Muscle of leg (tissue), 11 donors: Measurements from ENCODE around the gene EYA4. TPM values are rescaled to one million over a fixed set of nuclear protein-coding genes. Genes with fewer than 3 reads are reported as not detected.

Experiments
- DNase-seq: peaks from one replicate; pipeline ENCODE4 v3.0.0; 2013
- H3K27ac ChIP-seq: one replicate; pipeline ENCODE4 v1.5.1; 2013; ENCODE audit warnings: mild to moderate bottlenecking, low read length, control low read depth
- H3K27me3 ChIP-seq: one replicate; pipeline ENCODE4 v1.6.1; 2013; ENCODE audit warnings: low read length; ENCODE audit not compliant: control insufficient read depth, insufficient read depth
- H3K36me3 ChIP-seq: one replicate; pipeline ENCODE4 v1.6.1; 2013; ENCODE audit warnings: low read length; ENCODE audit not compliant: control insufficient read depth, insufficient read depth
- H3K4me1 ChIP-seq: one replicate; pipeline ENCODE4 v1.6.1; 2013; ENCODE audit warnings: low read length; ENCODE audit not compliant: control insufficient read depth, insufficient read depth
- H3K4me3 ChIP-seq: one replicate; pipeline ENCODE4 v1.5.1; 2013; ENCODE audit warnings: low read length, control low read depth
- H3K9me3 ChIP-seq: replicated peaks from 2 replicates; pipeline ENCODE4 v1.6.1; 2013; ENCODE audit warnings: low read depth, low read length; ENCODE audit not compliant: control insufficient read depth
- WGBS: methylation state at CpG from one replicate; pipeline ENCODE4 v1.1.5; 2013; ENCODE audit warnings: missing lambda C conversion rate; ENCODE audit not compliant: insufficient coverage; 5-methylcytosine and 5-hydroxymethylcytosine counted together
- polyA plus RNA-seq, 8 donors: library from polyadenylated mRNA; unstranded; fragments of 120-200 nt; gene quantifications; one replicate each; pipeline versions ENCODE4 v1.2.1 to v1.2.3, GENCODE V29; 2013; ENCODE audit warnings: inconsistent platforms in 1 of 8, low replicate concordance in 1 of 8; ENCODE audit not compliant: insufficient read length in 8 of 8, insufficient read depth in 1 of 8
- total RNA-seq: library from RNA; stranded (reverse); fragments of 120-200 nt; gene quantifications from one replicate; pipeline ENCODE4 v1.2.4, GENCODE V29; 2013

The EYA4 gene
- total and polyA plus RNA-seq, 9 donors = 16.3 to 28.8 (median 20.9) TPM

DNA sequence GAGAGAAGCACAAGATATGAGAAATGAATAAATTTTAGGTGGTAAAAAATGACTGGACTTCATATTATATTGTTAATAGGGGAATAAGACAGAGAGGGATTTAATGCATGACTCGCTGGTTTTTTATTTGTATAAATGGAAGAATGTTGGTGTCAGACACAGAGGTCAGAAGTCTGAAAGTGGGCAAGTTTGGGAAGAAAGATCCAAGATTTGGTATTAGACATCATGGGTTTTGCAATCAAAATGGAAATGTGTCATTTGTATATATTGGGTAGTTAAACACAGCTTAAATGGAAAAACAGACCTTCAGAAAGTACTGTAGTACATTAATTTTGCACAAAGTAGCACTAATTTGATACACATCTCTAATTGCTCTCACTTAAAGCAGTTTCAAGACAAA, 96.2 kb downstream of the EYA4 start:
- Histone ChIP-seq H3K9me3 (no peaks in the 10 kb centered on the region), H3K27me3 (no peaks in the 10 kb centered on the region), H3K4me3 (no peak overlapping the region), H3K4me1 (no peaks in the 10 kb centered on the region), H3K27ac (no peak overlapping the region), H3K36me3 (no peaks in the 10 kb centered on the region)
- WGBS = 81% methylated on average over 1 of the region's 1 CpG
- no peak for DNase-seq

DNA sequence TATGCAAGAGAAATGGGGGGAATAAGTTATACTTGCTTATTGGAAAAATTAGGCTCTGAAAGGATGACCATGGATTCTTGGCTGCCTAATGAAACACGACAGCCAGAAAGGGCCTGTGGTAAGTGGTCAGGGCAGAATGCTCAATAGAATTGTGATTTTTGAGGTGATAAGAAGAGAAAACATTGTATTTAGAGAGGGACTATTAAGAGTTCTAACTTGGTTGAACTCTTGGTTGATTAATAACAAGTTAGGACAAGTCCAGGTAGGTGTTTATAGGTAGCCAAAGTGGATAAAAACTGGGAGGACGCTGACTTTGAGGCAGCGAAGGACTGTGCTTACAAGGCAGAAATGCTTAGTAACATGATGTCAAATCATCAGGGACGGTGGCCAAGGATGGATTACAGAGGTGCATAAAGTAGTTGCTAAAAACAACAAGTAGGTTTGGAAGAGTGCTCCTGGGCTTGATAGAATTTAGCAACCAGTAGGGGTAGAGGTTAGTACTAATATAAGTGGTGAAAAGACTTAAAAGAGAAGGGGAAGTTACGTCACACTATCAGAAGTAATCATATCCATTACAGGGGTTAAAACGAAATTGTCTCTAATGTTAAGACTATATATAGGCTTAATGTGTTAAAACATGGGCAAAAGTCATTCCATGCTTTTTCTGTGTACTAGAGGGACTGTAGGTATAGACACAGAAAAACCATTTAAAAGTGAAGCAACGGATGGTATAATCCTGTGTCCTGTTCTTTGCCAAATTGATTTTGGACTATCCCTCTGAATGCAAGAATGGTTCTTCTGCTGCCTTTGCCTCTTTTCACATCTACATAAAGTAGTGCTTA, 98.6 kb downstream of the EYA4 start:
- H3K27ac ChIP-seq = no peak overlapping the region
- no peaks in the 10 kb centered on the region for H3K4me1 ChIP-seq
- no peak overlapping the region for H3K4me3 ChIP-seq
- no peaks in the 10 kb centered on the region for H3K27me3 ChIP-seq
- no peak for DNase-seq
- WGBS = 78% methylated on average over 4 of the region's 7 CpGs
- H3K9me3 ChIP-seq = no peaks in the 10 kb centered on the region
- H3K36me3 ChIP-seq = no peaks in the 10 kb centered on the region

DNA sequence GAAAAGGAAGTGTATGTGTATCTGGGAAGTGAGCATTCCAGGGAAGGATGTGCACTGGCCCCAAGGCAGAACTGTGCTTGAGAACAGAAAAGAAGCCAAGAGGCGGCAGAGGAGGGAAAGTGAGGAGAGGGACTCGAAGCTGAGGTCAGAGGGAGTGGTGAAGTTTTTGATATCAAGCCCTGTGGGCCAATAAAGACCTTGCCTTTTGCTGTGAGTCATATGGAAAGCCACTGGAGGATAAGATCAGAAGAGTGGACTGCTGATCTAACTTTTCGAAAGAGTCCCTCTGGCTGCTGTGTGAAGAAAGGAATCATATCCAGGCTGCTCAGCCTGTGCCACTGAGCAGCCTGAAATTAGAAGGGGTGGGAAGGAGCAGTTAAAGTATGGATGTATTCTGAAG, 99.4 kb downstream of the EYA4 start:
- H3K4me1 ChIP-seq = no peaks in the 10 kb centered on the region
- no peaks in the 10 kb centered on the region for H3K27me3 ChIP-seq
- WGBS = 31% methylated on average over 3 of the region's 3 CpGs
- no peaks in the 10 kb centered on the region for H3K36me3 ChIP-seq
- no peak overlapping the region for H3K27ac ChIP-seq
- no peak overlapping the region for H3K4me3 ChIP-seq
- DNase-seq = peak; percentile 33
- H3K9me3 ChIP-seq = no peaks in the 10 kb centered on the region

DNA sequence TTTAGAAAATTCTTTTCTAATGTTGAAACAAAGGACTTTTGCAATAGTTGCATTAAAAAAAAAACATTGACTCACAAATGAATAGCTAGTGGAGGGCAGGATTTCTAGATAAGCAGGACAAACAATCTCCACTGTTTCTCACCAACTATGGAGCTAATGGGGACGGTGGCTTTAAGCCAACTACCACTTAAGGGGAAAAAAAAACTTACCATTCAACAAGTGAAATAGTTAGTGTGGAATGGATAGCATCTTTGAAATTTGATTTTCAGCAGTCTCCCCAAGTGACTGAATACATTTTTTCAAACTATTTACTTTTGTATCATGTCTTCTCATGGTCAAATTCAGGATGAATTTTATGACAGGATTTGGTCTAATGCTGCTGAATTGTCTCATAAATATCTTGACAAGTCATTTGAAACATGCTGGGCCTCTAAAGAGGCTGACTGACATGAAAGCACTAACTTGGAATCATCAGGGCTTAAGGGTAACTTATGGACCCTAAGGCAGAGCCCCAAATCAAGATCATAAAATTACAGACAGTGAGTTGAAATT, 100.5 kb downstream of the EYA4 start:
- Histone ChIP-seq H3K9me3 (no peaks in the 10 kb centered on the region), H3K4me1 (no peaks in the 10 kb centered on the region), H3K36me3 (no peaks in the 10 kb centered on the region), H3K4me3 (no peak overlapping the region), H3K27ac (no peak overlapping the region), H3K27me3 (no peaks in the 10 kb centered on the region)
- WGBS = no CpG with 5 or more reads among the region's 1 CpG
- DNase-seq = no peak

DNA sequence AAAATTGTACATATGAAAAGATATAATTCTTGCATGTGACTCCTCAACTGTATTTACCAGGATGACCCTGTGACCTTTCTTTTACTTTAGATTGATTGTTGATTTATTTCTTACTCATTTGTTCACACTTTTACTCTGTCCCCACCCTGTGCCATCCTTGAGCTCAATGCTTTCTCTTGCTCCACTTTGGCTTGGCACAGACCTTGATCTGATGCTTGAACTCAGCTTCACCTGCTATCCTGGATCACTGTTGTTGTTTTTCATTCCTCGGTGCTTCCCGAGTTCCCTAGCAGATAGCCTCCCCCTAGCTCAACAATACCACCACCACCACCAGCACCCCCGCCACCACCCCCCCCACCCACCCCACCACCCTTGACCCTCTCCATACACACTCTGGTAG, 102.1 kb downstream of the EYA4 start:
- H3K27me3 ChIP-seq = no peaks in the 10 kb centered on the region
- H3K36me3 ChIP-seq = no peaks in the 10 kb centered on the region
- no peak overlapping the region for H3K4me3 ChIP-seq
- DNase-seq = no peak
- no peak overlapping the region for H3K27ac ChIP-seq
- WGBS = no CpG with 5 or more reads among the region's 3 CpGs
- no peaks in the 10 kb centered on the region for H3K9me3 ChIP-seq
- H3K4me1 ChIP-seq = no peaks in the 10 kb centered on the region

DNA sequence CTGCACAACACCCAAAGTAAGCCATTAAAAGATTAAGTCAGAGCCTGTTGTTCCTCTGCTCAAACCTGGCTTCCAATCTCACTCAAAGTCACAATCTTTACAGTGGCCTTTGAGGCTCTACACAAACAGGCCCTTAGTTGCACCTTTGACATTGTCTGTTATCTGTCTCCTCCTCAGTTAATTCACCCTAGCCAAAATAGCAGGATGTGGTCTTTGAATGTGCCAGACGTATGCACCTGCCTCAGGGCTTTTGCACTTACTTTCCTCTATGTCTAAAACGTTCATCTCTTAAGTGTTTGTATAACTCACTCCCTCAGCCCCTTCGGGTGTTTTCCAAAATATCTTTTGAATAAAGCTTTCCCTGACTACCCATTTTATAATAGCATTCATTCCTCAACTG, 107.7 kb downstream of the EYA4 start:
- Histone ChIP-seq H3K27ac (no peak overlapping the region), H3K27me3 (no peaks in the 10 kb centered on the region), H3K9me3 (no peaks in the 10 kb centered on the region), H3K4me1 (no peaks in the 10 kb centered on the region), H3K4me3 (no peak overlapping the region), H3K36me3 (no peaks in the 10 kb centered on the region)
- 59% methylated on average over 2 of the region's 3 CpGs for WGBS
- no peak for DNase-seq

DNA sequence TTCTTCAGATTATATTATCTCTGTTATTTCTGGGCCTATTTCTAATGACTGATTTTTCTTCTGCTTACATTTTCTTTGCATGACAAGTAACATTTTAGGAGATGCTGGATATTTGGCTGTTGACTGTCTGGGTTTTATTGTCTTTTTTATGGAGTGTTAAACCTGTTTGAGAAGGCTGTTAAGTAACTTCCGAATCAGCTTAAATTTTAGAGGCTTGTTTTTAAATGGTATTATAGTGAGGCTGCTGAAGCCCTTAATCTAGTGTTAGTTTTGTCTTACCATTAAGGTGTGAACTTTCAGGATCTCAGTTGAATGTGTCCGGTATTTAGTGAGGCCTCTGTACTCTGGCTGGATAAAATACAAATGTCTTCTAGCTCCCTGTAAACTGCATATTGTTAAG, 109.8 kb downstream of the EYA4 start:
- no CpG with 5 or more reads among the region's 2 CpGs for WGBS
- Histone ChIP-seq H3K36me3 (no peaks in the 10 kb centered on the region), H3K4me3 (no peak overlapping the region), H3K9me3 (no peaks in the 10 kb centered on the region), H3K27ac (no peak overlapping the region), H3K27me3 (no peaks in the 10 kb centered on the region), H3K4me1 (no peaks in the 10 kb centered on the region)
- no peak for DNase-seq

DNA sequence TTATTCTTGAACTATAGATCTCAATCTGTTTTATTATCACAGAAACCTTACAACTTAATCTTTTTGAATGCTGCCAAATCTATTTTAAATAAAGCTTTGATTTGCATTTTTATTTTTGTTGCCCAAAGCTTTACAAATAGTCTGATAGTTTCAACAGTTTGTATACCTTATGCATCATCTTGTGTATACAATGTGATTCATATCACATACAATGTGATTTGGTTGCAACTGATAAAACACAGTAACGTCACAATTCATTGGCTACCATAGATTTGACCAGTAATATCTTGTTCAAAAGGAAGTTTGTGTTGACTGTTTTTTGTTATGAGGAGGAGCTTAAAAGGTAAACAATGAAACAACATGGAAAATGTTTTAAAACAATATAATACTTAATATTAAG, 110.9 kb downstream of the EYA4 start:
- Histone ChIP-seq H3K4me1 (no peaks in the 10 kb centered on the region), H3K27me3 (no peaks in the 10 kb centered on the region), H3K27ac (no peak overlapping the region), H3K9me3 (no peaks in the 10 kb centered on the region), H3K36me3 (no peaks in the 10 kb centered on the region), H3K4me3 (no peak overlapping the region)
- no peak for DNase-seq
- no CpG with 5 or more reads among the region's 1 CpG for WGBS

DNA sequence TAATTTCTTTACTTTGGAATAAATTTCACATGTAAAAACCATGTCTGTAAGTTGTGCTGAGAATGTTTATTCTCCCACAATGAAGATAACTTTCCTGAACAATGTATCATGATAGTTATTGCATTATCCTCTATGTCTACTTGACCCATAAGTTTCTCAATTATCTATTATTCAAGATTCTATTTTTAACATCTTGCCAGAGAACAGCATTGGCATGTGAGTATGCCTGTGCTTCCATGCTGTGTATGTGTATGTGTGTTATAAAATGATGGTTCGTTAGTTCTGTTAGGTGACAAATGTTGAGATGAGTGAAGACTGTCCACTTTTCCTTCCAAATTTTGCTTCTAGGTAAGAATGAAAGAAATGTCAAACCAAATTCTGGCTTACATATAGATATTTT, 111.9 kb downstream of the EYA4 start:
- Histone ChIP-seq H3K27me3 (no peaks in the 10 kb centered on the region), H3K9me3 (no peaks in the 10 kb centered on the region), H3K4me3 (no peak overlapping the region), H3K4me1 (no peaks in the 10 kb centered on the region), H3K27ac (no peak overlapping the region), H3K36me3 (no peaks in the 10 kb centered on the region)
- WGBS = 100% methylated on average over 1 of the region's 1 CpG
- DNase-seq = no peak

DNA sequence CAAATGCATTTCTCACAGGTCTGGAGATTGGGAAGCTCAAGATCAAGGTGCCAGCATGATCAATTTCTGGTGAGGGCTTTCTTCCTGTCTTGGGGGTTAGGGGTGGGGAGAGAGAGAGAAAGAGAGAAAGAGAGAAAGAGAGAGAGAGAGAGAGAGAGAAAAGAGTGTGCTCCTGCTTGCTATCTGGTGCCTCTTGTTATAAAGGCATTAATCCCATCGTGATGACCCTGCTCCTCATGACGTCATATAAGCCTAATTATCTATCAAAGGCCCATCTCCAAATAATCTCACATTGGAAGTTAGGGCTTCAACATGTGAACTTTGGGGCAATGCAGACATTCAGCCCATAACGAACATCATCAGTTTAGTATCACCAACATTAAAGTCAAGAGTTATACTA, 114.8 kb downstream of the EYA4 start:
- H3K4me1 ChIP-seq = peaks cover 4% of the 10 kb centered on the region
- H3K36me3 ChIP-seq = no peaks in the 10 kb centered on the region
- H3K4me3 ChIP-seq = no peak overlapping the region
- H3K9me3 ChIP-seq = no peaks in the 10 kb centered on the region
- no peaks in the 10 kb centered on the region for H3K27me3 ChIP-seq
- no peak overlapping the region for H3K27ac ChIP-seq
- no peak for DNase-seq
- 68% methylated on average over 2 of the region's 3 CpGs for WGBS
